Measurements from ENCODE around the gene TSPAN6. TPM values are rescaled to one million over a fixed set of nuclear protein-coding genes. Genes with fewer than 3 reads are reported as not detected.

TSPAN6 gene
- polyA plus RNA-seq, 3 donors = not detected

DNA sequence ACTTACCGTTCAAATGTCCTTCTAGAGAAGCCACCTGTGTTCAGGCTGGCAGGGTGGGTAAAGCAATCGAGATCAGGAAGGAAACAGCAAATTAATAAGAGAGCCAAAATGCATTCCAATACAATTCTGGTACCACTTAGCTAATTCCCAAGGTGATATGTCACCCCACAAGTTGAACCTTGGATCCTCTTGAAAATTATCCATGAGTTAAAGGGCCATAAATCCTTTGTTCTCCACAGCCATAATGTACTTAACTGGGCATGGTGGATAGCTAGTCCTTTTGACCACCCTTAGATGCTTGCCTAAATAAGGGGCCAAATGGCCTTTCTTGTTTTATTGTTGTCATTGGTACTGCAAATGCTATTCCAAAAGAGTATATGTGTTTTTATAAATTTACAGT is 49.9 kb downstream of the TSPAN6 start:
- no peak for DNase-seq
- Histone ChIP-seq H3K4me3 (replicated peaks in 1 of 3; ENCODE audit: low read depth in 2 of 3, low read length in 3 of 3) (no peak overlapping the region), H3K36me3 (replicated peaks in 1 of 2; ENCODE audit: control insufficient read depth in 1 of 2, insufficient read depth in 2 of 2, low read length in 2 of 2) (no peaks in the 10 kb centered on the region), H3K4me1 (ENCODE audit: control insufficient read depth in 1 of 2, insufficient read depth in 2 of 2, low read length in 2 of 2) (no peaks in the 10 kb centered on the region), H4K20me1 (ENCODE audit: insufficient read depth, low read length) (no peaks in the 10 kb centered on the region), H3K27ac (ENCODE audit: low read depth in 1 of 2, low read length in 2 of 2) (no peak overlapping the region), H2AFZ (ENCODE audit: insufficient read depth, low read depth, low read length, poor library complexity, severe bottlenecking) (no peak overlapping the region), H3K9ac (ENCODE audit: insufficient read depth, low read length, poor library complexity, severe bottlenecking) (no peak overlapping the region), H3K4me2 (replicated peaks; ENCODE audit: extremely low read depth, low read length, poor library complexity, severe bottlenecking) (no peak overlapping the region), H3K27me3 (ENCODE audit: control insufficient read depth in 2 of 2, insufficient read depth in 2 of 2, low read length in 2 of 2) (peaks cover 18 to 30% of the 10 kb centered on the region in 2 donors), H3K9me3 (replicated peaks in 1 of 2; ENCODE audit: control insufficient read depth in 1 of 2, insufficient read depth in 1 of 2, low read length in 2 of 2) (no peaks in the 10 kb centered on the region), H3K79me2 (ENCODE audit: insufficient read depth, low read length) (no peaks in the 10 kb centered on the region)
- no peaks in the 10 kb centered on the region for H3K9me3 Mint-ChIP-seq
- intact Hi-C loops (cut with micrococcal nuclease) = no loop called here
- no peak overlapping the region for H3K27ac Mint-ChIP-seq
- WGBS (ENCODE audit: insufficient coverage) = no CpG with 5 or more reads among the region's 2 CpGs
- TF ChIP-seq, protein P1, sequence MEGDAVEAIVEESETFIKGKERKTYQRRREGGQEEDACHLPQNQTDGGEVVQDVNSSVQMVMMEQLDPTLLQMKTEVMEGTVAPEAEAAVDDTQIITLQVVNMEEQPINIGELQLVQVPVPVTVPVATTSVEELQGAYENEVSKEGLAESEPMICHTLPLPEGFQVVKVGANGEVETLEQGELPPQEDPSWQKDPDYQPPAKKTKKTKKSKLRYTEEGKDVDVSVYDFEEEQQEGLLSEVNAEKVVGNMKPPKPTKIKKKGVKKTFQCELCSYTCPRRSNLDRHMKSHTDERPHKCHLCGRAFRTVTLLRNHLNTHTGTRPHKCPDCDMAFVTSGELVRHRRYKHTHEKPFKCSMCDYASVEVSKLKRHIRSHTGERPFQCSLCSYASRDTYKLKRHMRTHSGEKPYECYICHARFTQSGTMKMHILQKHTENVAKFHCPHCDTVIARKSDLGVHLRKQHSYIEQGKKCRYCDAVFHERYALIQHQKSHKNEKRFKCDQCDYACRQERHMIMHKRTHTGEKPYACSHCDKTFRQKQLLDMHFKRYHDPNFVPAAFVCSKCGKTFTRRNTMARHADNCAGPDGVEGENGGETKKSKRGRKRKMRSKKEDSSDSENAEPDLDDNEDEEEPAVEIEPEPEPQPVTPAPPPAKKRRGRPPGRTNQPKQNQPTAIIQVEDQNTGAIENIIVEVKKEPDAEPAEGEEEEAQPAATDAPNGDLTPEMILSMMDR (IDR thresholded peaks at IDR 0.05) = no peak
- H3K27me3 Mint-ChIP-seq (ENCODE audit: low read depth in 3 of 3) = peaks cover 19 to 37% (median 23%) of the 10 kb centered on the region in 3 donors
- H3K4me3 Mint-ChIP-seq = no peak overlapping the region
- H3K36me3 Mint-ChIP-seq = no peaks in the 10 kb centered on the region
- no peaks in the 10 kb centered on the region for H3K4me1 Mint-ChIP-seq

DNA sequence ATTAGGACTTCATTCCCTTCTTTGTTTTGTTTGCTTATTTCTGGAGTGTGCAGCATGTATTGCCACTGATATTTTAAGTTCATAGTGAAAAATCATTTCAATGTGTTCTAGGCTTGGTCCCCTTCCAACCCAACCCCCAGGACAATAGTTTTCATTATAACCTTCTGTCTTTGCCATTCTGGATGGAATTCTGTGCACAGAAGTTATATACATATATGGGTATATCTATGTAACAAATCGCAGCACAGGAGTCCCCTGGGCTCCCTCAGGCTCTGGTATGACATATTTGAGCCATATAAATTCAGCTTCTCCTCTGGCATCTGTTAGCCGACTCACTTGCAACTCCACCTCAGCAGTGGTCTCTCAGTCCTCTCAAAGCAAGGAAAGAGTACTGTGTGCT is 52.0 kb downstream of the TSPAN6 start, which contains the start of gene TNMD:
TNMD (plus strand) TSS at position 326 of the 400 bp plus-strand sequence. CDS start 83 bp downstream, outside the sequence.
- peaks cover 15 to 17% of the 10 kb centered on the region in 2 donors for H3K27me3 ChIP-seq (ENCODE audit: control insufficient read depth in 2 of 2, insufficient read depth in 2 of 2, low read length in 2 of 2)
- Mint-ChIP-seq H3K4me1 (no peaks in the 10 kb centered on the region), H3K4me3 (no peak within 1 kb of the TSS), H3K27me3 (ENCODE audit: low read depth in 3 of 3) (peaks cover 16 to 37% (median 23%) of the 10 kb centered on the region in 3 donors), H3K36me3 (no peaks in the 10 kb centered on the region), H3K9me3 (peaks cover 0 to 2% (median 0%) of the 10 kb centered on the region in 7 donors), H3K27ac (no peak within 1 kb of the TSS)
- DNase-seq = no peak
- H3K36me3 ChIP-seq (replicated peaks in 1 of 2; ENCODE audit: control insufficient read depth in 1 of 2, insufficient read depth in 2 of 2, low read length in 2 of 2) = no peaks in the 10 kb centered on the region
- H3K4me1 ChIP-seq (ENCODE audit: control insufficient read depth in 1 of 2, insufficient read depth in 2 of 2, low read length in 2 of 2) = no peaks in the 10 kb centered on the region
- no peak within 1 kb of the TSS for H3K9ac ChIP-seq (ENCODE audit: insufficient read depth, low read length, poor library complexity, severe bottlenecking)
- no CpG with 5 or more reads among the region's 2 CpGs for WGBS (ENCODE audit: insufficient coverage)
- no peak within 1 kb of the TSS for H3K4me3 ChIP-seq (replicated peaks in 1 of 3; ENCODE audit: low read depth in 2 of 3, low read length in 3 of 3)
- H3K9me3 ChIP-seq (replicated peaks in 1 of 2; ENCODE audit: control insufficient read depth in 1 of 2, insufficient read depth in 1 of 2, low read length in 2 of 2) = no peaks in the 10 kb centered on the region
- no peak within 1 kb of the TSS for H3K27ac ChIP-seq (ENCODE audit: low read depth in 1 of 2, low read length in 2 of 2)
- no peak within 1 kb of the TSS for H2AFZ ChIP-seq (ENCODE audit: insufficient read depth, low read depth, low read length, poor library complexity, severe bottlenecking)
- H4K20me1 ChIP-seq (ENCODE audit: insufficient read depth, low read length) = no peaks in the 10 kb centered on the region
- H3K79me2 ChIP-seq (ENCODE audit: insufficient read depth, low read length) = no peaks in the 10 kb centered on the region
- no peak within 1 kb of the TSS for H3K4me2 ChIP-seq (replicated peaks; ENCODE audit: extremely low read depth, low read length, poor library complexity, severe bottlenecking)
- intact Hi-C loops (cut with micrococcal nuclease) = no loop called here
- TF ChIP-seq, protein P1 (IDR thresholded peaks at IDR 0.05) = no peak

Other genes starting within 250 kb of the TSPAN6 start
- gene PCDH19, start 226.5 kb downstream of the TSPAN6 start, polyA plus RNA-seq = not detected
- not detected for gene TNMD, start 51.9 kb downstream of the TSPAN6 start, polyA plus RNA-seq
- not detected for gene SRPX2, start 7.4 kb upstream of the TSPAN6 start, polyA plus RNA-seq
- under 1 TPM in 1 of 3 donors, not detected in 2; 0.17 TPM for gene SYTL4, start 95.3 kb upstream of the TSPAN6 start, polyA plus RNA-seq
- 10 to 100 TPM in 2 of 3 donors, 1 to 10 TPM in 1; 6.7 to 11.3 (median 10.1) TPM for gene CSTF2, start 183.6 kb upstream of the TSPAN6 start, polyA plus RNA-seq
- not detected for gene NOX1, start 237.6 kb upstream of the TSPAN6 start, polyA plus RNA-seq